C4-2B (cell line): ENCODE measurements around the gene SNTG2.

Experiments used
- CTCF ChIP-seq: fragments of 450-650 bp; conservative IDR thresholded peaks from 2 replicates; pipeline ENCODE4 v1.5.1; 2017; ENCODE audit warnings: mild to moderate bottlenecking
- ZFX ChIP-seq: fragments of 450-650 bp; IDR thresholded peaks from 2 replicates; pipeline ENCODE4 v1.6.1; 2017

GRCh38 chr2:1152375-1152774 lies 201.7 kb downstream of the SNTG2 start:
- TF ChIP-seq CTCF = no peak
- TF ChIP-seq ZFX = no peak
